ENCODE measurements around the gene DRGX.
A peak's percentile ranks its signal among the peaks of the same experiment; 100 is the strongest.

DRGX gene

DNA sequence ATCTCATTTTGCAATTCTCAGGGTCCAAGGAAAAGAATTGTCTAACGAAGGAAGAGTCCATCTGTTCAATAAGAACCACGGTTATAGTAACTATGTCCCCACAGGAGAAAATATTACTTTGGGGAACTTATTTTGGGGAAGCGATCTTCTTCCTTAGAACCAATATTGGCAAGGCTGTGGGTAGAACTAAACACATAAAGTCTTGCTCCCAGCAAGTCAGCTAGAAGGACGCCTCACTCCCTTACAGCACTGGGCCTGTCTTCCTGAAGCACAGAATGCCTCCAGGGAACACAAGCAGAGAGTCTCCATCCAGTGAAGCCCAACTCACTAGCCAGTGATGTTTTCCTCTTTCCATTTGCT lies 66.8 kb downstream of the DRGX start:
- Histone ChIP-seq H3K27ac (no peak overlapping the region), H3K36me3 (no peaks in the 10 kb centered on the region), H3K27me3 (no peaks in the 10 kb centered on the region), H3K9me3 (no peaks in the 10 kb centered on the region), H3K4me1 (ENCODE audit: control insufficient read depth in 1 of 2, insufficient read depth in 1 of 2, low read depth in 1 of 2, low read length in 1 of 2) (peaks cover 10 to 20% of the 10 kb centered on the region in 2 experiments), H3K4me3 (ENCODE audit: low read depth in 1 of 2, low read length in 1 of 2) (no peak overlapping the region)
- TF ChIP-seq, protein P1, sequence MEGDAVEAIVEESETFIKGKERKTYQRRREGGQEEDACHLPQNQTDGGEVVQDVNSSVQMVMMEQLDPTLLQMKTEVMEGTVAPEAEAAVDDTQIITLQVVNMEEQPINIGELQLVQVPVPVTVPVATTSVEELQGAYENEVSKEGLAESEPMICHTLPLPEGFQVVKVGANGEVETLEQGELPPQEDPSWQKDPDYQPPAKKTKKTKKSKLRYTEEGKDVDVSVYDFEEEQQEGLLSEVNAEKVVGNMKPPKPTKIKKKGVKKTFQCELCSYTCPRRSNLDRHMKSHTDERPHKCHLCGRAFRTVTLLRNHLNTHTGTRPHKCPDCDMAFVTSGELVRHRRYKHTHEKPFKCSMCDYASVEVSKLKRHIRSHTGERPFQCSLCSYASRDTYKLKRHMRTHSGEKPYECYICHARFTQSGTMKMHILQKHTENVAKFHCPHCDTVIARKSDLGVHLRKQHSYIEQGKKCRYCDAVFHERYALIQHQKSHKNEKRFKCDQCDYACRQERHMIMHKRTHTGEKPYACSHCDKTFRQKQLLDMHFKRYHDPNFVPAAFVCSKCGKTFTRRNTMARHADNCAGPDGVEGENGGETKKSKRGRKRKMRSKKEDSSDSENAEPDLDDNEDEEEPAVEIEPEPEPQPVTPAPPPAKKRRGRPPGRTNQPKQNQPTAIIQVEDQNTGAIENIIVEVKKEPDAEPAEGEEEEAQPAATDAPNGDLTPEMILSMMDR (IDR thresholded peaks at IDR 0.05): no peak

DNA sequence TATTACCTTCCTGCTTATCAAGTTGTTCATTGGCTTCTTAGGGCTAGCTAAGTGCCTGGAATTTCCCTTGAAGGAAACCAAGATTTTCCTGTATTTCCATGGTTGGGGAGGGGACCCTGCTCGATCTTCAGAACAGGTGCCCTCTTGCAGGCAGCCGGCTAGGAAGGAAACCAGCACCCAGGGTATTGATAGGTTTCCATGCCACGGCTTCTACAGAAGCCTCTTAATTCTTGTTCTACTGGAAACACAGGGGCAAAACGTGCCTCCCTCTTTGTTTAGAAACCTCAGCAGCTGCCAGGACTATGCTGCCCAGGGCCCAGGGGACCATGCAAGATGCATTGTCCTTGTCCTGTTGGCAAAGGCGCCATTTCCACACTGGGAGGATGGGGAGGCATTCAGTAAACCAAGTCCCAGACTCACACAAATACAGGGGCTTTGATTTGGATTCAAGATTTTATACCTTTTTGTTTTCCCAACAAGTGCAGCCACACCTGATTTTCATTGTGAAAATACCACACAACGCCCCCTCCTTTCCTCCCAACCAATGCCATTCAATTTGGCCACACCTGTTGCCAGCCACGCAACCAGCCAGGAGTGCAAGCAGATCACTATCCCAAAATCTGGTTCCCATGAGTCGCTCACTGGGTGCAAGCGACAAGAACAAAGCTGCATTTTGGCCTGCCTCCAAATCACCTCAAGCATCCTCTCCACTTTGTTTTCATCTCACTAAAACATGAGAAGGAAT lies 67.3 kb downstream of the DRGX start:
- H3K27ac ChIP-seq: no peak overlapping the region
- no peaks in the 10 kb centered on the region for H3K36me3 ChIP-seq
- no peaks in the 10 kb centered on the region for H3K9me3 ChIP-seq
- H3K4me1 ChIP-seq (ENCODE audit: control insufficient read depth in 1 of 2, insufficient read depth in 1 of 2, low read depth in 1 of 2, low read length in 1 of 2): peaks cover 10 to 21% of the 10 kb centered on the region in 2 experiments
- TF ChIP-seq, protein P1 (IDR thresholded peaks at IDR 0.05): no peak
- H3K27me3 ChIP-seq: no peaks in the 10 kb centered on the region
- H3K4me3 ChIP-seq (ENCODE audit: low read depth in 1 of 2, low read length in 1 of 2): no peak overlapping the region

DNA sequence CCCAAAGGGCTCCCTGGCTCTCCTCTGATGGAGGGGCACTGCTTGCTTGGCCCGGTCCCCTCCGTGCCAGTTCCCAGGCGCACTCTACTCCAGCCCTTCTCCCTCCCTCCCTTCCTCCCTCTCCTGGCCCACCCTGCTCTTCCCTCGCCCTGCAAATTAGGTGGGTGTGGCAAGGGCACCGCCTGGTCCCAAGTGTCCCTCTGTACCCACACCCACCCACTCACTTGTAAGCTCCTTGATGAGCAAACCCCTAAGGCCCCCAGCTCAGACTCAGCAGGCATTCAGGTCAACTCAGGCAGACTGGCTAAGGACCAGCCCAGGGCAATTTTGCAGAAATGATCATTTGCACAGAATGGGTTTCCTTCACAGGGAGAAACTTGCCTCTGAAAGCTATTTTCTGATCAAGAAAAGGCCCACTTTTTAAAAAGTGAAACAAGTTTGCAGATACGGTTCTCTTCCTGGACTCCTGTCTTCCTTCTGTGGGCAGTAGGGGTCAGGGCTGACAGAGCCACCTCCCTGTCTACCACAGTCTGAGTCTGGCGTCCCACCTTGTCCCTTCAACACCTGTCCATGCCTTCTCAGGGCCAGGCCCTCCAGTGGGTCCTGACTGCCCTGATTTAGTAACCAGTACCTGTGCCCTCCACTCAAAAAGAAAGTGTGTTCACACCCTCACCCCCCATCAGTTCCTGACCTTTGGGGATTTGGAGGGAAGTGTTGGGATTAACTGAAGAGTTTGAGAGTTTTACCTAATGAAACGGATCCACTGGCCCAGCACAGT lies 68.7 kb downstream of the DRGX start:
- H3K27ac ChIP-seq: no peak overlapping the region
- TF ChIP-seq, protein P1 (IDR thresholded peaks at IDR 0.05): no peak
- H3K9me3 ChIP-seq: no peaks in the 10 kb centered on the region
- peaks cover 10 to 21% of the 10 kb centered on the region in 2 experiments for H3K4me1 ChIP-seq (ENCODE audit: control insufficient read depth in 1 of 2, insufficient read depth in 1 of 2, low read depth in 1 of 2, low read length in 1 of 2)
- H3K4me3 ChIP-seq (ENCODE audit: low read depth in 1 of 2, low read length in 1 of 2): no peak overlapping the region
- H3K27me3 ChIP-seq: no peaks in the 10 kb centered on the region
- no peaks in the 10 kb centered on the region for H3K36me3 ChIP-seq

DNA sequence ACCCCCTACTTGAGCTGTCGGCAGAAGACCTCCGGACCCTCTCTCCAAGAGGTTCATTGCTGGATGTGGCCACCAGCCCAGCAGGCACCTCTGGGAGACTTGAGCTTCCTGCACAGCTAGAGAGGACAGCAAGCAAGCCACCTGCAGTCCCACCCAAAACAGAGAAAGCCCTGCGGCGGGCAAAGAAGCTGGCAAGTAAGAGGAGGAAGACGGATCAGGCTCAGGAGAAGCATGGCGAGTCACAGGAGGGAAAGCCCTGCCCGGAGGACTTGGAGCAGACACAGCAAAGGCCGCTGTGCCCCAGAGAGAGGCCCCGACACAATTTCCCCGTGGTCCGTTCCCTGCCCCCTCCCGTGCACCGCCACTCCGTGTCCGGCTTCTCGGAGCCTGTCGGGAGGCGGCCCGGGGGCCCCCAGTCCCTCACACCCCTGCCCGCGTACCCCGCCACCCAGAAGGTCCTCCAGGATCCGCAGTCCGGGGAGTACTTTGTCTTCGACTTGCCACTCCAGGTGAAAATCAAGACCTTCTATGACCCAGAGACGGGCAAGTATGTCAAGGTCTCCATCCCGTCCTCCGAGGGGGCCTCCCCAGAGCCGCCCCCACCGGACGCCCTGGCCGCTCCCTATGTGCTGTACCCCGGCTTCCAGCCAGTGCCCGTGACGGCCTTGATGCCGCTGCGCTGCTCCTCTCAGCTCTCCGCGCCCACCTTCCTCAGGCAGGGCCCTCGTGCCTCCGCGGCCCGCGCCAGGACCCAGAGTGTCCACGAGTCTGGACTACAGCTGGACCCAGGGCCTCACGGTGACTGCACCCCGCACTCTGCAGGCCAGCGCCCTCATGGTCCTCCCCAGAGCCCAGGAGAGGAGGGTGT lies 69.7 kb downstream of the DRGX start:
- no peak overlapping the region for H3K27ac ChIP-seq
- H3K4me3 ChIP-seq (ENCODE audit: low read depth in 1 of 2, low read length in 1 of 2): no peak overlapping the region
- peaks cover 10 to 21% of the 10 kb centered on the region in 2 experiments for H3K4me1 ChIP-seq (ENCODE audit: control insufficient read depth in 1 of 2, insufficient read depth in 1 of 2, low read depth in 1 of 2, low read length in 1 of 2)
- TF ChIP-seq, protein P1 (IDR thresholded peaks at IDR 0.05): no peak
- no peaks in the 10 kb centered on the region for H3K27me3 ChIP-seq
- H3K36me3 ChIP-seq: no peaks in the 10 kb centered on the region
- no peaks in the 10 kb centered on the region for H3K9me3 ChIP-seq

DNA sequence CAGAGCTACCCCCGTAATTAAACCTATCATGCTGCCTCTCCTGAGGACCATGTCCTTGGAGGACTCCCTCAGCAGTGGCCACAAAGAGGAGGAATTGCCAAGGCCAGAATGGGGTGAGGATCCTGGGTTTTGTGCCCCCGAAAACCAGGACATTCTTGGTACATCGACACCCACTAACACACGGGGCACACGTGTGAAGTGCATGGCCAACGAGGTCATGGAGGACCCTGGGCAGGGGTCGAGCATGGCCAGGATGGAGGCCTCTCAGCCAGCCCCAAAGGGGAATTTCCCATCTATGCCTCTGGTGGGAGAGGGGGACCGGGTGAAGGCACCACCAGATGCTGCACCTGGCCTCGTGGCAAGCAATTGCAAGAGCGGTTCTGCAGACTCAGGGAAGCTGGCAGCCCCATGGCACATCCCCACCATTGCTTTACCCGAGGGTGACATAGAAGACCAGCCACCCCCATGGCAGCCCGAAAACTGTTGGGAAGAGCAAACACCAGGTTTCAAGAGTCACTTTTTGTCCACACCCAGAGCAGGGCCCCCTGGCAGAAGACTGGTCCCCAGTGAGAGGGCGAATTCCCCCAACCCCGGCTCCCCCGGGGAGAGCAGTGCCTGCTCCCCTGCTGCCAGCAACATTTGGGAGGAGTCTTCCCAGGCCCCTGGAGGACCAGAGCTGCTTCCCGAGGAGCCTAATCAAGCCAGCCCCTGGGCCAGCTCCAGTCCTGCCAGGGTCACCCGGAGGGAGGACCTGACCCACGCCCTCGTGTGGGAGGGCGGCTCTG lies 70.6 kb downstream of the DRGX start:
- no peak overlapping the region for H3K4me3 ChIP-seq (ENCODE audit: low read depth in 1 of 2, low read length in 1 of 2)

More for the DNA sequence above, 70.6 kb downstream of the DRGX start:
- TF ChIP-seq, protein P1 (IDR thresholded peaks at IDR 0.05): no peak
- Histone ChIP-seq H3K9me3 (no peaks in the 10 kb centered on the region), H3K27ac (peak overlapping the region; percentile 74), H3K4me1 (ENCODE audit: control insufficient read depth in 1 of 2, insufficient read depth in 1 of 2, low read depth in 1 of 2, low read length in 1 of 2) (peaks cover 14 to 24% of the 10 kb centered on the region in 2 experiments), H3K36me3 (no peaks in the 10 kb centered on the region), H3K27me3 (no peaks in the 10 kb centered on the region)
